H1 (cell line): ENCODE results near the gene MGAT5B.

Experiments used
- CTCF ChIP-seq, 3 experiments: IDR thresholded peaks; 1 replicate in 2 of 3; 2 replicates in 1 of 3; pipeline versions ENCODE4 v1.5.1 to v1.6.1; 2011; ENCODE audit warnings: low read length in 3 of 3, mild to moderate bottlenecking in 3 of 3, inconsistent platforms in 2 of 3, low read depth in 1 of 3, moderate library complexity in 1 of 3; ENCODE audit not compliant: insufficient read depth in 1 of 3; ENCODE audit errors: control extremely low read depth in 1 of 3
- MAFK ChIP-seq: IDR thresholded peaks from 2 replicates; pipeline ENCODE4 v1.6.1; 2012; ENCODE audit warnings: low read depth, mild to moderate bottlenecking, improper control_type of control experiment, low read length
- RBBP5 ChIP-seq: IDR thresholded peaks from 2 replicates; pipeline ENCODE4 v1.7.1; 2012; ENCODE audit warnings: low read depth, mild to moderate bottlenecking, inconsistent platforms, low read length, moderate library complexity, borderline replicate concordance
- TAF1 ChIP-seq: IDR thresholded peaks from 2 replicates; pipeline ENCODE4 v1.6.1; 2011; ENCODE audit warnings: mild to moderate bottlenecking, low read depth, low read length
- TF ChIP-seq, protein P1 (sequence below): IDR thresholded peaks from 2 replicates; pipeline ENCODE4 v1.6.1; 2012; ENCODE audit warnings: inconsistent platforms

DNA sequence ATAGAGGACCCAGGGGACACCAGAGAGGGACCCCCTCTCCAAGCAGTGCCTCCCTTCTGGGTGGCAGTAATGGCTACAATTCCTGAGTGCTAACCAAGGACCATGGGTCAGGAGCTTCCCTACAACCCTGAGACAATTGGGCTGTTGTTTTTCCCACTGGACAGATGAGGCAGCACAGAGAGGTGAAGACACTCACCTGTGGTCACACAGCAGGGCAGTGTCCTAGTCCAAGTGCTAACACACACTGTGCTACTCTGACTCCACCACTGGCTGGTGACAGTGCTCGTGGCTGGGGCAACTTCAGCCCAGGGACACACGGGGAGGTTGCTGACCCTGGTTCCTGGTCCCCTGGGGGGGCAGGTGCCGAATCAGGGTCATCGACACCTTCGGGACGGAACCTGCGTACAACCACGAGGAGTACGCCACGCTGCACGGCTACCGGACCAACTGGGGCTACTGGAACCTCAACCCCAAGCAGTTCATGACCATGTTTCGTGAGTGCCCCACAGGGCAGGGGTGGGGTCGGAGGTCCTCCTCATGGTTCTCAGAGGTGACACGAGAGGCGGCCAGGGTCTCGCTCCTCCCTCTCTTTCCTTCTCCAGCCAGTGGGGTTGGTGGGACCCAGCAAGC, 58.1 kb downstream of the MGAT5B start:
- TF ChIP-seq CTCF (IDR thresholded peaks at IDR 0.05; ENCODE audit: control extremely low read depth in 1 of 3, insufficient read depth in 1 of 3, low read depth in 1 of 3, low read length in 3 of 3) (no peak), MAFK (no peak), RBBP5 (no peak), TAF1 (no peak)
- TF ChIP-seq, protein P1, sequence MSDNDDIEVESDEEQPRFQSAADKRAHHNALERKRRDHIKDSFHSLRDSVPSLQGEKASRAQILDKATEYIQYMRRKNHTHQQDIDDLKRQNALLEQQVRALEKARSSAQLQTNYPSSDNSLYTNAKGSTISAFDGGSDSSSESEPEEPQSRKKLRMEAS: no peak
